Kidney epithelial cell (primary cell): ENCODE results near the gene GPSM1. TPM values are rescaled to one million over a fixed set of nuclear protein-coding genes. Genes with fewer than 3 reads are reported as not detected.
A peak's percentile ranks its signal among the peaks of the same experiment; 100 is the strongest.

Experiments
- DNase-seq: peaks from one replicate; pipeline ENCODE4 v3.0.0-alpha.2; 2010; ENCODE audit warnings: low read depth
- H3K27me3 ChIP-seq: 2 replicates; pipeline ENCODE4 v1.6.0; 2011; ENCODE audit warnings: low read length; ENCODE audit not compliant: control insufficient read depth, insufficient read depth
- H3K36me3 ChIP-seq: 2 replicates; pipeline ENCODE4 v1.5.1; 2011; ENCODE audit warnings: low read length; ENCODE audit not compliant: control insufficient read depth, insufficient read depth
- H3K4me3 ChIP-seq: 2 replicates; pipeline ENCODE4 v1.5.1; 2011; ENCODE audit warnings: low read depth, mild to moderate bottlenecking, control low read depth, low read length
- total RNA-seq: library from RNA; depleted of rRNA; stranded (reverse); fragments of >200 nt; gene quantifications from 2 replicates; pipeline ENCODE4 v1.2.3, GENCODE V29; 2015
- TF ChIP-seq, protein P1 (sequence below): IDR thresholded peaks from 2 replicates; pipeline ENCODE4 v1.5.1; 2011; ENCODE audit warnings: mild to moderate bottlenecking, moderate library complexity, low read length, control low read depth, inconsistent platforms; ENCODE audit not compliant: insufficient read depth, poor library complexity, severe bottlenecking

The GPSM1 gene
- total RNA-seq, 1 donor from 2014 or later = 31.8 TPM

GRCh38 chr9:136340356-136341041 lies 13.2 kb downstream of the GPSM1 start:
- DNase-seq = no peak
- H3K4me3 ChIP-seq = no peak overlapping the region
- H3K27me3 ChIP-seq = no peaks in the 10 kb centered on the region
- TF ChIP-seq, protein P1, sequence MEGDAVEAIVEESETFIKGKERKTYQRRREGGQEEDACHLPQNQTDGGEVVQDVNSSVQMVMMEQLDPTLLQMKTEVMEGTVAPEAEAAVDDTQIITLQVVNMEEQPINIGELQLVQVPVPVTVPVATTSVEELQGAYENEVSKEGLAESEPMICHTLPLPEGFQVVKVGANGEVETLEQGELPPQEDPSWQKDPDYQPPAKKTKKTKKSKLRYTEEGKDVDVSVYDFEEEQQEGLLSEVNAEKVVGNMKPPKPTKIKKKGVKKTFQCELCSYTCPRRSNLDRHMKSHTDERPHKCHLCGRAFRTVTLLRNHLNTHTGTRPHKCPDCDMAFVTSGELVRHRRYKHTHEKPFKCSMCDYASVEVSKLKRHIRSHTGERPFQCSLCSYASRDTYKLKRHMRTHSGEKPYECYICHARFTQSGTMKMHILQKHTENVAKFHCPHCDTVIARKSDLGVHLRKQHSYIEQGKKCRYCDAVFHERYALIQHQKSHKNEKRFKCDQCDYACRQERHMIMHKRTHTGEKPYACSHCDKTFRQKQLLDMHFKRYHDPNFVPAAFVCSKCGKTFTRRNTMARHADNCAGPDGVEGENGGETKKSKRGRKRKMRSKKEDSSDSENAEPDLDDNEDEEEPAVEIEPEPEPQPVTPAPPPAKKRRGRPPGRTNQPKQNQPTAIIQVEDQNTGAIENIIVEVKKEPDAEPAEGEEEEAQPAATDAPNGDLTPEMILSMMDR = no peak
- H3K36me3 ChIP-seq = no peaks in the 10 kb centered on the region

DNA sequence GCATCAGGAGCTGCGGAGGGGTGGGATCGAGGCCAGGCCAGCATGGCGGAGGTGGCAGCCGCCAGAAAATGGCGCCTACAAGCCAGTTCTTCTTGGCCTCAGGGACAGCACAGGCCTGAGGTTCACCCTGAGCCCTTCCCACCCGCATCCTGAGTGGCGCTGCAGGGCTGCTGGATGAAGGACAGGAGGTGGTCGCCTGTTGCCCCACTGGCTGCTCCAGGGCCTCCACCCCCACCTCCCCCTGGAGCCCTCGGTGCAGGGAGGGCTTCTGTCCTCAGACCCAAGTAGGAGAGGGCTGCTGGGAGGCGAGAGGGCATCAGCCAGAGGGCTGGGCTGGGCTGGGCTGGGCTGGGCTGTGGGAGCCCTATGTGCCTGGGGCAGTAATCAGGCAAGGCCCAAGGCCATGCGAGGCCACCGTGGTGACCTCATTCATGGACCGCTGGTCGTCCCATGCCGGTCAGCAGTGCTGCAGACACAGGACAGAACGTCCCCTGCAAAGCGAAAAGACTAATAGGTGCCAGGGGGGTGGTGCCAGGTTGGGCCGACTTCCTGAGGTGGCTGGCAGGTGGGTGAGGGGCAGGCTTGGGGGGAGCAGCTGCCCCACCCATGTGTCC lies 13.8 kb downstream of the GPSM1 start:
- TF ChIP-seq, protein P1 = no peak
- no peaks in the 10 kb centered on the region for H3K27me3 ChIP-seq
- H3K4me3 ChIP-seq = no peak overlapping the region
- no peak for DNase-seq
- H3K36me3 ChIP-seq = no peaks in the 10 kb centered on the region

- H3K27me3 ChIP-seq = no peaks in the 10 kb centered on the region
- no peak for DNase-seq
- H3K4me3 ChIP-seq = no peak overlapping the region
- no peaks in the 10 kb centered on the region for H3K36me3 ChIP-seq
- TF ChIP-seq, protein P1 = no peak
Observed at GRCh38 chr9:136341769-136342168, 14.4 kb downstream of the GPSM1 start.

DNA sequence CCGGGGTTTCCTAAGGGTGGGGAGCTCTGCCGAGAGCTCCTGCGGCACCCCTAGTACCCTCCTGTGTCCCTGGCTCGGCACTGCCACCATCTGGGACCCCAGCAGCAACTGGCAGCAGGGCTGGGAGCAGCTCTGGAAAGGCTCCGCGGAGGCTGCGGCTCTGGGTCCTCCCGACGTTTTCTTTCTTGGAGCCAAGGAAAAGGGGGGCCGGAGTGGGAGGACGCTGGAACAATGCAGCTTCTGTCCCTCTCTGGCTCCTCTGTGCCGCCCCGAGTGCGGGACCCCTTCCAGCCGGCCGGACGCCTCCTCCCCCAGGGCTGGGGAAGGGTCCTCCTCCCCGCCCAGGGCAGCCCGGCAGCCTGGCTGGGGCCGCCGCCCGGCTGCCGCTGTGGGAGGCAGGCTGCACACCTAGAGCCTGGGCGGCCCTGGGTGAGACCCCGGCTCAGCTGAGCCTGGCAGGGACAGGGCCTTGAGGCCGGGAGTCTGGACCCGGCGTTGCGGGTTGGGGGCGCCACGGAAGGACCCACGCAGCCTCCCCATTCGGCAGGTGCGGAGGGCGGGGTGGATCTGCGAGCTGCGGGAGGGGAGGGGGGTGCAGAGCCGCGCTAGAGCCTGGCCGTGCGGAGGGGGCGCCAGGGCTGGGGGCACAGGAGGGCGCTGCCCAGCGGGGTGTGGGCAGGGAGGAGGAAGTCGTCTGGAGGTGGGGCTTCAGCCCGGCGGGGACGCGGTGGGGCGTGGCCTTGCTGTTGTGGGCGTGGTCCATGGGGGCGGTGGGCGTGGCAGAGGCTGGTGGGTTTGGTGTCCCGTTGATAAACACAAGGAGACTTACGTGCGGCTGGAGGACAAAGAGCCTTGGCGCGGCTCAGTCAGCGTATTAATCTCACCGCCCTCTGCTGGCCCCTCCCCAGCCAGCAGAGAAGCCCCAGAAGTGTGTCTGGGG lies 15.1 kb downstream of the GPSM1 start:
- H3K36me3 ChIP-seq = no peaks in the 10 kb centered on the region
- no peak for DNase-seq
- no peaks in the 10 kb centered on the region for H3K27me3 ChIP-seq
- TF ChIP-seq, protein P1 = no peak
- H3K4me3 ChIP-seq = peak overlapping the region; percentile 38

DNA sequence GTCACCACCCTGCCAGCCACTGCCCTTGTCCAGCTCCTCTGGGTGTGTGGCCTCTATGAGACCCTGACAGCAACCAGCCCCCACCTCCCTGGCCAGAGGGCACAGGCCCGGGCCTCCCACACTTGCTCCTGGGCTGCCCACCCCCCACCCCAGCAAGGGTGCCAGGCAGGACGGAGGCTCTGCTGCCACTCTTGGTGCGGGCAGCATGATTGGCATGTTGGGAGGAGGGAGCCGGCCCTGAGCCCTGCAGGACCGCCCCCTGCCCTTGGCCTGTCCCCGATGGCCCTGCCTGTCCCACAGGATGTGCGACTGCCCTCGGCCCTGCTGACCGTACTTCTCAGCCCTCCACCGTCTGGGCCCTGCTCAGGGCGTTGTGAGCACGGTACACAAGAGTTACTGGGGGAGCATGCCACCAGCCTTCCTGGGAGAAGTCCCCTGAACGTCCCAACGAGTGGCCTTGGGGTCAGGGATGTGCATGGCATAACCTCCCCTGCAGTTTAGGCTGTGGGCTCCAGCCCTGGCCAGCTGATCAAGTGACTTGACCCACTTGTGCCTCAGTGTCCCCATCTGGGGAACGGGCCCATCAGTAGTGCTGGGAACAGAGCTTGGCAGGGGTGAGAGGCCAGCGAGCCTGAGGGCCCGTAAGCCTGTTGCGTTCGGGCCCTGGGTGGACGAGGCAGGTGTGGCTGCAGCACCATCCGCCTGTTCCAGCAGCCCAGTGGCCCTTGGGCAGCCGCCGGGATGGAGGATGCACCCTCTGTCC lies 16.0 kb downstream of the GPSM1 start:
- no peak for DNase-seq
- no peaks in the 10 kb centered on the region for H3K36me3 ChIP-seq
- H3K27me3 ChIP-seq = peaks cover 3% of the 10 kb centered on the region
- TF ChIP-seq, protein P1 = no peak
- H3K4me3 ChIP-seq = no peak overlapping the region
